HG03103 (cell line): ENCODE measurements around the gene ZBTB7A.

Experiments
- ATAC-seq: cut with Tn5 transposase; IDR thresholded peaks from one replicate; pipeline ENCODE4 v1.9.1; 2021; ENCODE audit warnings: low read depth; ENCODE audit not compliant: unreplicated experiment

ZBTB7A gene

GRCh38 chr19:4069331-4069959, 2.7 kb upstream of the ZBTB7A start:
- no peak for ATAC-seq

- no peak for ATAC-seq
These were observed 1.6 kb upstream of the ZBTB7A start for GRCh38 chr19:4068047-4068966.

- no peak for ATAC-seq
These were observed 822 bp upstream of the ZBTB7A start for GRCh38 chr19:4067396-4068046.

GRCh38 chr19:4066176-4066606, 508 bp downstream of the ZBTB7A start:
- no peak for ATAC-seq

GRCh38 chr19:4065430-4066175, 1.1 kb downstream of the ZBTB7A start:
- ATAC-seq, result peak; percentile 65

GRCh38 chr19:4064496-4065260, 2.0 kb downstream of the ZBTB7A start:
- ATAC-seq, result no peak

- ATAC-seq, result no peak
These were observed 2.6 kb downstream of the ZBTB7A start for GRCh38 chr19:4064149-4064495.

GRCh38 chr19:4063369-4064148, 3.1 kb downstream of the ZBTB7A start:
- no peak for ATAC-seq

GRCh38 chr19:4062419-4063368, 4.0 kb downstream of the ZBTB7A start:
- ATAC-seq, result no peak

GRCh38 chr19:4061683-4062418, 4.8 kb downstream of the ZBTB7A start:
- ATAC-seq, result no peak

GRCh38 chr19:4061178-4061682, 5.5 kb downstream of the ZBTB7A start:
- ATAC-seq, result no peak

- ATAC-seq, result no peak
These were observed 6.0 kb downstream of the ZBTB7A start for GRCh38 chr19:4060621-4061177.

- ATAC-seq, result no peak
These were observed 6.6 kb downstream of the ZBTB7A start for GRCh38 chr19:4059891-4060620.

- ATAC-seq, result no peak
These were observed 7.2 kb downstream of the ZBTB7A start for GRCh38 chr19:4059453-4059871.

GRCh38 chr19:4058693-4059452, 7.8 kb downstream of the ZBTB7A start:
- ATAC-seq, result no peak
